ENCODE measurements around the gene HECW1. TPM values are rescaled to one million over a fixed set of nuclear protein-coding genes. Genes with fewer than 3 reads are reported as not detected.
A peak's percentile ranks its signal among the peaks of the same experiment; 100 is the strongest.

HECW1 gene
- total and polyA plus RNA-seq, 8 donors: 0.29 to 5.1 (median 3.2) TPM

GRCh38 chr7:43535031-43535451 is 422.6 kb downstream of the HECW1 start:
- intact Hi-C loops (cut with DNase I): no loop called here
- Histone ChIP-seq H3K9me3 (no peaks in the 10 kb centered on the region), H3K4me3 (no peak overlapping the region), H3K36me3 (no peaks in the 10 kb centered on the region), H3K27me3 (peaks cover 0 to 9% of the 10 kb centered on the region in 2 donors), H3K4me1 (no peaks in the 10 kb centered on the region), H3K27ac (no peak overlapping the region)
- no peak for ATAC-seq
- DNase-seq: no peak
- no peak for TF ChIP-seq CTCF (IDR thresholded peaks at IDR 0.05)

GRCh38 chr7:43535810-43536585 is 423.6 kb downstream of the HECW1 start:
- TF ChIP-seq CTCF (IDR thresholded peaks at IDR 0.05): no peak
- ATAC-seq: peak; percentile 61
- no peak for DNase-seq
- Histone ChIP-seq H3K9me3 (no peaks in the 10 kb centered on the region), H3K4me1 (no peaks in the 10 kb centered on the region), H3K27me3 (peaks cover 0 to 9% of the 10 kb centered on the region in 2 donors), H3K36me3 (no peaks in the 10 kb centered on the region), H3K27ac (no peak overlapping the region), H3K4me3 (no peak overlapping the region)
- intact Hi-C loops (cut with DNase I): no loop called here

GRCh38 chr7:43536773-43537172 is 424.3 kb downstream of the HECW1 start:
- ATAC-seq: no peak
- no peak overlapping the region for H3K27ac ChIP-seq

GRCh38 chr7:43537765-43538403 is 425.4 kb downstream of the HECW1 start:
- Histone ChIP-seq H3K36me3 (no peaks in the 10 kb centered on the region), H3K27ac (no peak overlapping the region), H3K9me3 (no peaks in the 10 kb centered on the region), H3K4me1 (no peaks in the 10 kb centered on the region), H3K4me3 (no peak overlapping the region), H3K27me3 (no peaks in the 10 kb centered on the region)
- TF ChIP-seq CTCF (IDR thresholded peaks at IDR 0.05): no peak
- DNase-seq (no peak), ATAC-seq (no peak)
- intact Hi-C loops (cut with DNase I): no loop called here

More at GRCh38 chr7:43536773-43537172, 424.3 kb downstream of the HECW1 start:
- Histone ChIP-seq H3K4me3 (no peak overlapping the region), H3K9me3 (no peaks in the 10 kb centered on the region), H3K27me3 (peaks cover 0 to 1% of the 10 kb centered on the region in 2 donors), H3K4me1 (no peaks in the 10 kb centered on the region), H3K36me3 (no peaks in the 10 kb centered on the region)
- intact Hi-C loops (cut with DNase I): no loop called here
- no peak for DNase-seq
- TF ChIP-seq CTCF (IDR thresholded peaks at IDR 0.05): no peak

- TF ChIP-seq CTCF (IDR thresholded peaks at IDR 0.05): no peak
- ATAC-seq: no peak
- H3K36me3 ChIP-seq: no peaks in the 10 kb centered on the region
- H3K27me3 ChIP-seq: no peaks in the 10 kb centered on the region
- DNase-seq: no peak
- H3K4me3 ChIP-seq: no peak overlapping the region
- no peaks in the 10 kb centered on the region for H3K4me1 ChIP-seq
- intact Hi-C loops (cut with DNase I): no loop called here
- no peak overlapping the region for H3K27ac ChIP-seq
- H3K9me3 ChIP-seq: no peaks in the 10 kb centered on the region
Observed at GRCh38 chr7:43538404-43538771, 425.9 kb downstream of the HECW1 start.

Data from left lung (tissue), 10 donors.